B cell (primary cell): ENCODE measurements around the gene CDK12.

Experiments
- EZH2 ChIP-seq: IDR thresholded peaks from 2 replicates; pipeline ENCODE4 v1.6.1; 2012; ENCODE audit warnings: borderline replicate concordance, low read depth, mild to moderate bottlenecking, moderate library complexity, low read length; ENCODE audit not compliant: insufficient read depth, poor library complexity, severe bottlenecking
- TF ChIP-seq, protein P1 (sequence below): fragments of 200-600 bp; IDR thresholded peaks from one replicate; pipeline ENCODE4 v1.8.0; 2022; ENCODE audit warnings: antibody characterized with exemption, mild to moderate bottlenecking

DNA sequence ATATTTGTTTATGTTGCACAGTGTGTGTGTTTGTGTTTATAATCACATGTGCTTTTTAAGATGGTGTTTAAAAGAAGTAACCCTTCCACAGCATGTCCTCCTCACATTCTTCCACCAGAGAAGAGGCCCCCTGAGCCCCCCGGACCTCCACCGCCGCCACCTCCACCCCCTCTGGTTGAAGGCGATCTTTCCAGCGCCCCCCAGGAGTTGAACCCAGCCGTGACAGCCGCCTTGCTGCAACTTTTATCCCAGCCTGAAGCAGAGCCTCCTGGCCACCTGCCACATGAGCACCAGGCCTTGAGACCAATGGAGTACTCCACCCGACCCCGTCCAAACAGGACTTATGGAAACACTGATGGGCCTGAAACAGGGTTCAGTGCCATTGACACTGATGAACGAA lies 69.2 kb downstream of the CDK12 start:
- TF ChIP-seq, protein P1, sequence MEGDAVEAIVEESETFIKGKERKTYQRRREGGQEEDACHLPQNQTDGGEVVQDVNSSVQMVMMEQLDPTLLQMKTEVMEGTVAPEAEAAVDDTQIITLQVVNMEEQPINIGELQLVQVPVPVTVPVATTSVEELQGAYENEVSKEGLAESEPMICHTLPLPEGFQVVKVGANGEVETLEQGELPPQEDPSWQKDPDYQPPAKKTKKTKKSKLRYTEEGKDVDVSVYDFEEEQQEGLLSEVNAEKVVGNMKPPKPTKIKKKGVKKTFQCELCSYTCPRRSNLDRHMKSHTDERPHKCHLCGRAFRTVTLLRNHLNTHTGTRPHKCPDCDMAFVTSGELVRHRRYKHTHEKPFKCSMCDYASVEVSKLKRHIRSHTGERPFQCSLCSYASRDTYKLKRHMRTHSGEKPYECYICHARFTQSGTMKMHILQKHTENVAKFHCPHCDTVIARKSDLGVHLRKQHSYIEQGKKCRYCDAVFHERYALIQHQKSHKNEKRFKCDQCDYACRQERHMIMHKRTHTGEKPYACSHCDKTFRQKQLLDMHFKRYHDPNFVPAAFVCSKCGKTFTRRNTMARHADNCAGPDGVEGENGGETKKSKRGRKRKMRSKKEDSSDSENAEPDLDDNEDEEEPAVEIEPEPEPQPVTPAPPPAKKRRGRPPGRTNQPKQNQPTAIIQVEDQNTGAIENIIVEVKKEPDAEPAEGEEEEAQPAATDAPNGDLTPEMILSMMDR = no peak
- no peak for TF ChIP-seq EZH2
